DMS153 treated with DMSO at 0.1 percent for 48 hours (cell line): Measurements from ENCODE around the gene ARHGAP42.

Experiments
- DNase-seq: peaks from one replicate; lab custom pipeline; 2025; ENCODE audit not compliant: unreplicated experiment; lab: John Stamatoyannopoulos, UW

Gene ARHGAP42

DNA sequence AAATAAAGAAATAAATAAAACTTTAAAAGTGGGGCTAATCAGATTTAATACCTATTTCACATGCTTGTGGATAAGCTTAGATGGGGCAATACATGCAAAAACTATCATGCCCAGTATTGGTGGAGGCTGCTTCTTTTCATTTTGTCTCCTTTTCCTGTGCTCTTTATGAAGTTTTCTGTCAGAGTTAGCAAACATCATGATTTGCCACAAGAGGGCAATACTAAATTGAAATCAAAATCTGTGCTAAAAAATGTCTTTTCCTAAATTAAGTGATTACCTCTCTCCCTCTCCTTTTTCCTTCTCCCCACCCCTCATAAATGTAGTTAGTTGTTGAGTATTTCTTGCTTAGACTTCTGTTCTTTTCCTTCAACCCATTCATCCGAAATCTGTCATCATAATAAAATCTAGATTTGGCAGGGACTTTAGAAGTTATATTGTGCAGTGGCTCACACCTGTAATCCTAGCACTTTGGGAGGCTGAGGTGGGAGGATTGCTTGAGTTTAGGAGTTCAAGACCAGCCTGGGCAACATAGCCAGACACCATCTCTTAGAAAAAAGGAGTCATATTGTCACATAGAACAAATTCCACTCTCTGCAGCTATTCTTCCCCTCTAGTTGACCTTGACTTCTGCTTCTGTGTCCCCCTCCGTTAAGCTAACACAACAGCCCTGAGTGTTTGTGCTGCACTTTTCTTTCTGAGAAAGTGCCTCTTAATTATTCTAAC is 4.7 kb upstream of the ARHGAP42 start:
- no peak for DNase-seq

DNA sequence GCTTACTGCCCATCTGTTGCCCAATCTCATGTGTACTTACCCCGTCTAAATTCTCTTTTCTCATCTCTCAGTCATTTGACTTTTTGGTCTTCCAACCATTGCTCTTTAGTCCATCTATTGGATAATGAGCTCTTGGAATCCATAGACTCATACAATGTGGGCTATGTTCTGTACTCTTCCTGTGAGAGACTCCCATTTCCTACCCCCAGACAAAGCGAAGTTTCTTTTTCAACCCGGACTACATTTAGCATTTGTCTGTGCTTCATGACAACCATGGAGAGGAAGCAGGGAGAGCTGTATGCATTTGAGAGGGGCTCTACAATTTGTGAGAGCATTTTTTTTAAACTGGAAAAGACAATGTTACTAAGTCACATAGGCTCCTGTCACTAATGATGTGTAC is 4.0 kb upstream of the ARHGAP42 start:
- DNase-seq, result no peak

DNA sequence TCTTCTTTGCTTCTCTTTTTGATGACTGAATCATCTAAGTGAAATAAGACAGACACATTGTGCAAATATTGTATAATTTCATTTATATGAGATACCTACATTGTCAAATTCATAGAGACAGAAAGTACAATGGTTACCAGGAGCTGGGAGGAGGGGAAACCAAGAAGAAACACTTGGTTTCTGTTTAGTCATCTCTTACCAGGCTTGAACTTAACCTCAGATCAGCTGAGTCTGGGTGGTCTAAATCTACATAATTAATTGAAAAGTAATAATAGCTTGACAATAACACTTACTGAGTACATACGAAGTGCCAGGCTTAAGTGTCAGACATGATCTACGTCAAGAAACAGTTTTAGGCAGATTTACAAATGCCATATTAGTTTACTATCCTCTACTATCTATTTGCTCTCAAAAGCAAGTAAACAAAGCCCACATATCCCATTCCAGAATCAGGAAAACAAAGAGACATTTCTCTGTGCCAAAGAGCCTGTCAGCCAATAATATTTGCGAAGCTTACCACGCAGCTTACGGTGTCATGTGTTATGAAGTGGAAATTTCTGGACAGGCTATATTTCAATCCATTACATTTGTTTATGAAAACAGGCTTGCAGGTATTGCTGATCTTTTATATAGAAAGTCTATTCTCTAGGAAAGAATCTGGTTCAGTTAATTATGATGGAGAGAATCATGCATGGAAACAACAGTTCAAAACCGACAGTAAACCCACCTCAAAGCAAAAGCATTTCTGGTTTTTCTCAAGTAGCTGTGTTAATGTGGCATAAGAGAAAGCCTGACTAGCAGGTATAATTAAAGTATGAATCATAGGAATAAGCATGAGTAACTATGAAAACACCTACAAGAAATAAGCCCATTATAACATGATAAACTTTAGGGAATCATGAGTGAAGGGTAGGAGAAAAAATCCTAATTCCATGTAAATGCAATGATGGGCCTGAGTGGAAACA is 2.7 kb upstream of the ARHGAP42 start:
- no peak for DNase-seq

DNA sequence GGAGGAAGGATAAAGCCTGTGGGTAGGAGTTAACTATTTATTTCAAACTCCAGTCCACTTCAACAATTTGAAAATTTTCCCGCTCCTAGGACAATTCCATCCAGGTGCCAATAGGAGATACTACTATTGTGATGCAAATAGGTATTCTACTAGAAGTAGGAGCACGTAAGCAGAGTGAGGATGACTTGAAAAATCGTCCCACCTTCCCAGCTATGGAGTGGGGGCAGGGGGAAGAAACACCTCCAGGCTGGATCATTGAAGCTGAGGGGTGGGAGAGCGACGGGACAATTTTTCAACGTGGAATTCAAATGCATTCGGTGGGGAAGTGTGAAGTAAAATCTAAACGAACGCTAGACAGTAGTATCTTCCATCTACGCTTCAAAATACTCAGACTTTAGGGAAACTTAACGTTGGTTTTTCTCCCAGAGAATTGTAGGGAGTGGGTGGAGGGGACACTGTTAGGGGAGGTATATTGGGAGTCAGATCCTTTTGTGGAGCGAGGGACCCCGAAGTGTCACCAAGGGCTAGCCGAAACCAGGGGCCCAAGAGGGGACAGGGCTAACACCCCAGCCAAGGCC is 523 bp upstream of the ARHGAP42 start:
- no peak for DNase-seq

DNA sequence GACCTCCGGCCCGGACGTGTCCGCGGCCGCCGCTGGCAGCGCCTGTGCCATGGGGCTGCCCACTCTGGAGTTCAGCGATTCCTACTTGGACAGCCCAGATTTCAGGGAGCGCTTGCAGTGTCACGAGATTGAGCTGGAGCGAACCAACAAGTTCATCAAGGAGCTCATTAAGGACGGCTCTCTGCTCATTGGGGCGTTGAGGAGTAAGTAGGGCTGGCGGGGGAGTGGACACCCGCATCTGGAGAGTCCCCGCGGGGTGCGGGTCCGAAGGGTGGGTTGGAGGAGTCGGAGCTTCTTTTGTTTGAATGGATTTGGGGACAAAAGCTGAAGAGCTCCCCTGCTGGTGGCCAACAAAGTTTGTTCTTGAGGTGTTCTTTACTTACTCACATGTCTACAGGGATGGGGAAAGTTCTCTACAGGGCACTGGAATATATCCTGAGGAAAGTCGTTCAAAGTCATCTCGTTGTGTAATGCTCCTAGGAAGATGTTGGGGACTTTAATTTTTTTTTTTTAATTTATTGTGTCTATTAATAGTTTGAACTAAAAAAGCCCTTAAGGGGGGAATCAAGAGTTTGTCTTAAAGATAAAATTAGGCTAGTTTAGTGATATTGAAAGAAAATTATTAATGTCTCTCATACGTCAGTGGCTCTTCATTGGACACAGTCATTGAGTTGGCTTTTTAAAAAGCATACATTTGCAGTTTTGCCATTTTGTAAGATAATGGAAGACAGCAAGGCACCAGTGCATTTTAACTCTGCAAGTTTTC is 725 bp downstream of the ARHGAP42 start:
- peak; percentile 41 for DNase-seq

DNA sequence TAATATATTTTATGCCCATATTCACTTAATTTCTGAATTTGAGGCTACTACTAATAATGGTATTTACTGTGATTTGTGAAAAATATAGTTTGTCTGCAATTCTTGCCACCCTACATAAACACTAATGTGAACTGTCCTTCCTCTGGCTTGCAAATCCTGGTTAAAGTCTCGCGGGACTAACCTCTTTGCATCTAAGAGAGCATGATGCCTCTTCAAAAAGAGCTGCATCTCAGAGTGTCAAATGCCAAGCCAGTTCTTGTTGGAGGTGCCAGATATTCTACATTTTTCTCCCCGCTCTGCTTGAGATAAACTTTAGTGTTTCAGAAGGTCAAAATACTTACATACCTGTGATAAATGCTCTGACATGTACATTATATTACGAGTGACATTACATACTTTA is 2.1 kb downstream of the ARHGAP42 start:
- no peak for DNase-seq

DNA sequence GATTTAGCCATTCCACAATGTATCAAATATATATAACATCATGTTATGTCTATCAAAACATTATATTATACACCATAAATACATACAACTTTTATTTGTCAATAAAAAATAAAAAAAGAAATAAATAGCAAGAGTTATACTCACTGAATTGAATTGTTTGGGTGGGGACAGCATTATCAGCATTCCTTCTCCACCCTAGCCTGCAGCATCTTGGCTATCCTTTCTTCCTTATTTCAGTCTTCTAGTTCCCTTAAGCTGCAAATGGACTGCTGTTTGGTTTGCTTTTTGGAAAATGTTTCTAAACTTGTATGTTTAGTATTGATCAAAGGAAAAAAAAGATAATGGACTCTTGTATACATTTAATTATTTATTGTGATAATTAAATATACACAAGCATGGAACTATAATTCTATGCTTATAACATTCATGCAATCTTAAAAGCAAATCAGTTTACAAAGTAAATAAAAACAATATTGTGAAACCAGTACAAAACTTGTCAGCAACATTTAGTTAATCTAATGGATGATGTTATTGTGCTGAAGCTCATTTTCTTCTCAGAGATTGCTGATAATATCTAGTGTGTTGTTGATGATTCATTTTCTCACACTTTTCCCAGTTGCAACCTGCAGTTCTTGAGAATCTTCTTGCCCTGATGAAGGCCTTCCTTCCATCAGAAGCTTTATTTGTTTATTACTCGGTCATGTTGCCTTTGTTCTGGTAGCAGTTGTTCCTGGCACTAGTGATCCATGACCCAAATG is 5.0 kb downstream of the ARHGAP42 start:
- no peak for DNase-seq

DNA sequence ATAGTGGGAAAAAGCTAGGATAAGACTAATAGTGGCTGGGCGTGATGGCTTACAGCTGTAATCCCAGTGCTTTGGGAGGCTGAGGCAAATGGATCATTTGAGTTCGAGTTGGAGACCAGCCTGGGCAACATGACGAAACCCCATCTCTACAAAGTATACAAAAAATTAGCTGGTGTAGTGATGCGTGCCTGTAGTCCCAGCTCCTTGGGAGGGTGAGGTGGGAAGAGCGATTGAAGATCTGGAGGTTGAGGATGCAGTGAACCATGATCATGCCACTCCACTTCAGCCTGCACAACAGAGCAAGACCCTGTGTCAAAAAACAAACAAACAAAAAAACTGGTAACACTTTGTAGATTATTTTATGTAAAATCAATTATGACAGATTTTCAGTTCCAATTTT is 8.8 kb downstream of the ARHGAP42 start:
- no peak for DNase-seq

DNA sequence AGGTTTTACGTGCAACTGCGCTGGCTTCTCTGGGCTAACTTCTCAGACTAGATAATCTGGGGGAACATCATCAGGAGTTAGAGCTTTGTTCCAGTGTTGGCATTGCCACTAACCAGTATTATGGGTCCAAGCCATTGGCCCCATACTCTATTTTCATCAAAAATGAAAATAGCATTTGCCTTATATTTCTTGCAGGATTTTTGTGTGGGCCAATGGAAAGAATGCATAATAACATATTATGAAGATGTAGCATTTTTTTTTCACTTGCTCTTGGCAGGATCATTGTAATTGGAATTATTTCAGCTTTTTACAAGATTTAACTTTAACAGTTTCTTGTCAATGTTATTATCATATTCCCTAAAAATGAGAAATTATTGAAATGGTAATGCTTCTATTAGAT is 16.1 kb downstream of the ARHGAP42 start:
- no peak for DNase-seq

DNA sequence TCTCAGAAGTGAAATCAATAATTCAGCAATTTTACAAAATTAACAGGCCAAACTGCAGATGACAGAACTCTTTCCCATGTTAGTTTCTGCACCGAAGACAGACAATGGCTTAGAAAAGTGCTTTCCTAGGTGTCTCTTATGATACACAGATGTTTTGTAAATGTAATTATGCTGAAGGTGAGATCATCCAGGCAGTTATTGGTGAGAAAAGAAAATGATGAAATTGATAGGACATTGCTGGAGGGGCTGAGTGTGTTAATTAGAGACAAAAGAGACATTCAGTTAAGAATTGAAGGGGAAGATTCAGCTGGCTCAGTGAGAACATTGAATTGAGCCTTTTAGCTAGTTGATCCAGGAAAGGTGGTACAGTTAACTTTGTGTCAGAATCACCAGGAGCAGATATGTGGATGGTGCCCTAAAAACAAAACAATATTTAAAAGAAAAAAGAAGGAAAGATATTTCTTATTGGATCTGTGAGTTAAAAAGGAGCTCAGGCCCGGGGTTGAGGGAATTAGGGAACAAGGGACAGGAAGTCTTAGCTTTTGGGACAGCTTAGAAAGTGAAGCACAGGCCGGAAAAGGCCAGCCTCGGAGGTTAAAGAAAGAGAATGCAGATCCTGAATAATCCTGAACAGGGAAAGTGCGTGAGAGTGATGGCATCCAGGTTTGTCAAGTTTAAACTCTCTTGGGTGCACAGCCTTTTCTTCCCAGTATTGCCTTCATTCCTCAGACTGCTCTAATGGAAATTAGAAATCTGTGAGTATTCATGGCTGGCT is 16.9 kb downstream of the ARHGAP42 start:
- no peak for DNase-seq

DNA sequence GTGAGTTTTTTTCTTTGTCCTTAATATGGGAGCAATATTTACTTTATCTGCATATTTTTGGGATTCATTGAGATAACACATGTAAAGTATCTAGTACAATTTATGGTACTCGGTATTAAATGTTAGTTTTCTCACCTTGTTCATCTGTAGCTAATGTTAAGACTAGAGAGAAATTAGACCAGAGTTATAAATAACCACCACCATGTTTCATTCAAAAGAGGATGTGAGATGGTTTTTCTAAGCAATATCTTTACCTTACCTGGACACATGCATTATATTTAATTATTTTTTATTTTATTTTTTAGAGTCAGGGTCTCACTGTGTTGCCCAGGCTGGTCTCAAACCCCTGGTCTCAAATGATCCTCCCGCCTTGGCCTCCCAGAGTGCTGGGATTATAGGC is 18.4 kb downstream of the ARHGAP42 start:
- DNase-seq, result no peak

DNA sequence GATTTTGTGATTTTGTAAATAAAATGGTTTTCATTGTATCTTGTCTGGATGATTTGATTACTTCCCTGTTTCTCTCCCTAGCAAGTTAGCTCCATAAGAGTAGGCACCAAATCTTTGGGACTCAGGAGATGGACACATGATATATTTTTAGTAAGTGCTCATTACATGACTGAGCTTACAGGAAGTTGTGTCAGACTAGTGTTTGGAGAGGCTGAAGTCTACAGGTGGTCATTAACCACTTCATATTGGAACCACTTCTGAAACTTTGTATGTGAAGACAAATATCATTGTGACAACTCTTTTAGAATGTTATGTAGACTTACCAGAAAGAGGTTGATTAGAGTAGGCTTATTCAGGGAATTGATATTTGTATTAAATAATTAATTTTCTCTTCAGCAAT is 19.1 kb downstream of the ARHGAP42 start:
- DNase-seq, result no peak

DNA sequence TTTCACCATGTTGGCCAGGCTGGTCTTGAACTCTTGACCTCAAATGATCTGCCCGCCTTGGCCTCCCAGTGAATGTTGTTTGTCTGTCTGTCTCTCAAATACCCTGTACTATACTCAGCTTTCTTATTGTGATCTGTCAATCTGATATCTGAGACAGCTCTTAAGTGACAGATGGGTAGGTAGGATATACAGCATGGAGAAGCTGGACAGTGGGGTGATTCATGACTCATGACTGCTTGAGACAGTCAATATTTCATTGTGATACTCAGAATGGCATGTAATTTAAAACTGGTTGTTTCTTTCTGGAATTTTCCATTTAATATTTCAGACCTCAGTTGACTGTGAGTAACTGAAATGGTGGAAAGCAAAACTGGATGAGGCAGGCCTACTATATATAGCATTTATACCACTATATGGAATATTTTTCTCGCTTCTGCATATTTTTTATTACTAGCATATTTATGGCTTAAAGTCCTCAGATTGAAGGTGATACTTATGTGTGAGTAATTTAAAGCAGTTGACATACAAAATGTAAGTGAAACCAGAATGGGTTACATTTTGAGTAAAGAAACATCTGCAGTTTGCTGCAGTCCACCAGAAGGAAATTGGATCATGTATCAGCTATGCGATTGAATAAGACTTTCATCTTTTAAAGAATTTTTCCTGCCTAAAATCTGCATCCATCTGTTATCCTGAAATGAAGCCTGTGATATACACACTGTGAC is 22.3 kb downstream of the ARHGAP42 start:
- no peak for DNase-seq

DNA sequence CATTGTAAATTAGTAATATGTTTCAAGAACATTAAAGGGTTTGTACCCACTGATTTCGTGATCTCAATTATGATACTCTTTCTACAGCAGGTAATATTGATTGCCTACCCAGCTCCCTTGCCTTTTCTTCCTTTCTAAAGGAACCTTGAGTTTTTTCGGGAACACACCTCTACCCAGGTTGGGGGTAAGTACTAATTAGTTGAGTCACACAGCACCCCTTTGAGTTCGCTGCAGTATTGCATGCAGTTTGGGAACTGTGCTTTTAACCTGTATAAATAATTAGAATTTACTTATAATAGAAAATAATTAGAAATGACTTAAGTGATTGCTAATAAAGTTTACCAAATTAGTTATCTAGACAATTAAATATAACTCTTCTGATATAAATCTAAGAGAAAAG is 24.9 kb downstream of the ARHGAP42 start:
- no peak for DNase-seq

DNA sequence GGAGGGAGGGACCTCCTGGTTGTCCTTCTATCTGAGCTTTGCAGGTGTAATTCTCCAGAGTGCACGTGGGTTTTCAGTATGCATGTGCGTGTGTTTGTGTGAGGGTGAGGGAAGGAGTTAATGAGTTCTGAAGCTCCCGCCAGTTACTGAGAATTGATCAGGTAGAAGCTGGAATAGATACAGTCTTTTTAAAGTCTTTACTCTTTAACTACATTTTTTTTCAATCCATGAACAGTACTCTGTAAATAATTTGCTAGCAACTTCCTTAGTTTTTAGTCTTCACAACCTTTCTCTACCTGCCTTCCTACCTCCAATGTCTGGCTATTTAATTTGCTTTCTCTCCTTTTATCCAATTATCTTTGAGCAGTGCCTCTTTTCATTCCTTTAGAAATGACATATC is 25.5 kb downstream of the ARHGAP42 start:
- no peak for DNase-seq

DNA sequence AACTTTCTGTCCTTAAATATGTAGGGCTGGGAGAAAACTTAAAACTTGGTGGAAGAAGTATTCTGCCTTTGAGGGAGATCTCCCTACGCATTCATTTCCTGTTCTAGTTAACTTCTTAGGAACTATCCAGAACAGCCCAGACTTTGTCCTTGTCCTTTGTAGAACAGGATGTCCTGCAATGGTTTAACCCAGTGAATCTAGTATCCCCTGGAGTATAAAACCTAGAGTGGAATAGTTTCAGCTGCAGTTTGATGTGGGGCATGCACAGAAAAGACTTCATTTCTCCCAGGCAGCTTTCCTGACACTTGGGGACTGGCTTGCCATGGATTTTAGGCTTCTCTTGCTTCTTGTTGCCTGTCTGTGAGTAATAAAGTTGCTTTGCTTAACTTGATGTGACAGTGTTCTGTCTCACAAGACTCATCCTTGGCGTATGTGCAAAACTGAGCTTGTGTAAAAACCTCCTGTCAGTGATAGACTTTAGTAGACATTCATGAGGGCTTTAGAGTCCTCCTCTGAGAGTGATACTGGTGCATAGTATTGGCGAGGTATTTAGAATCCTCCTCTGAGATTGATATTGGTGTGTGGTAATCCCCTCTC is 28.2 kb downstream of the ARHGAP42 start:
- DNase-seq, result no peak

DNA sequence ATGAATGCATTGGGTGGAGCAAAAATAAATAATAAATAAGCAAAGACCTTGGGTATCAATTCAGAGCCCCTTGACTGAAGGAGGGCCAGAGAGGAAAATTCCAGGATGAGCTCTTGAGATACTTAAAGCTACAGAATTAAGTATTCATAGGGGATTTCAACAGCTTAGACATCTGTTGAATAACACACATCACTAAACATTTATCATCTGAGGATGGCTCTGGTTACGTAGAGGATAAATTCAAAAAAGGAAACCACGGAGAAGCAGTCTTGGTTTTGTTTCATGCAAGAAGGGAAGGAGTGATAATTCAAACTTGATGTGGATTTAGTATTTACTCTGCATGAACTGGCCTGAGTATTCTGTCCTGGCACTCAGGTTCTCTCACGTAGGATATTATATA is 29.8 kb downstream of the ARHGAP42 start:
- no peak for DNase-seq

DNA sequence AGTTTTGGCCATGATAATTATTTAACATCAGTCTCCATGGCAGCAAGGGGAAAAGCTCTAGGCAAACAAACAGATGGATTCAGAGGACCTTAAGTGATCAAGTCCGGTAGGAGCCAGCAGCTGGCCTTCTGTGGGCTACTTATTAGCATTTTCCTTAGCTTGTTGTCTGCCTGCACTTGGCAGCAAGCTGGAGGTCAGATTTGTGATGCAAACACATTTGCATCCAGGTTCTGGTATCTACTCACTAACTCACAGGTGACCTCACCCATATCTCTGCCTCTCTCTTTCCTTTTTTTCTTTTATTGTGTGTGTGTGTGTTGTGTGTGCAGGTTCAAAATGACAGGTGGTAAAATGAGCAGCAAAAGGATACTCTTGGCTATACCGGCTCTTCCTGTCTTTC is 32.3 kb downstream of the ARHGAP42 start:
- peak; percentile 72 for DNase-seq

DNA sequence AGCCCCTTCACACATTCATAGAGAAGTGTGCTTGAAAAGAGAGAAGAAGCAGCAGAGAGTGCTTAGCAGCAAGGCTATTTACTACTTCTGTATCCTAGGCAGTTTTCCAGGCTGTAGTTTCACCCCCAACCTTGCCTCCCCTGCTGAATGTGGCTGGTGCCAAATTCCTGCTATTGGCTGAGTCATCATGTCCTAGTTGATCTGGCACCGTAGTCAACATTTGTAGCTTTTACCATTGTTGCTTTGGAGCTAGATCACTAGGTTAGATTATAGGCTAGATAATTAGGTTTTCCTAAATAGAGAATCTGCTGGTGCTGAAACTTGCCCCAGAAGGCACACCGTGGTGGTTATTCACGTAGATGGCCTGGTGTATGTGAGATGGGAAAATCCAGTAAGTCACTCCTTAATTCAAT is 32.7 kb downstream of the ARHGAP42 start:
- peak; percentile 72 for DNase-seq
